Thymus (tissue), 11 donors: ENCODE measurements around the gene PTPRJ. TPM values are rescaled to one million over a fixed set of nuclear protein-coding genes. Genes with fewer than 3 reads are reported as not detected.

Source experiments
- DNase-seq, 9 donors: peaks; one replicate each; pipeline ENCODE4 v3.0.0-alpha.2; 2013; ENCODE audit warnings: low spot score in 9 of 9, low read depth in 6 of 9, missing footprints in 1 of 9
- H3K27ac ChIP-seq, 2 donors: one replicate each; pipeline ENCODE4 v1.5.1; 2013; ENCODE audit warnings: control low read depth in 1 of 2, low read depth in 1 of 2, low read length in 1 of 2, mild to moderate bottlenecking in 1 of 2, moderate library complexity in 1 of 2
- H3K27me3 ChIP-seq, 2 donors: one replicate each; pipeline ENCODE4 v1.5.1; 2013; ENCODE audit warnings: low read length in 1 of 2; ENCODE audit not compliant: control insufficient read depth in 2 of 2, insufficient read depth in 1 of 2
- H3K36me3 ChIP-seq, 2 donors: one replicate each; pipeline ENCODE4 v1.5.1; 2013; ENCODE audit warnings: low read length in 1 of 2, mild to moderate bottlenecking in 1 of 2, moderate library complexity in 1 of 2; ENCODE audit not compliant: control insufficient read depth in 2 of 2, insufficient read depth in 2 of 2
- H3K4me1 ChIP-seq, 2 donors: one replicate each; pipeline ENCODE4 v1.5.1; 2013; ENCODE audit warnings: low read length in 2 of 2; ENCODE audit not compliant: control insufficient read depth in 2 of 2, insufficient read depth in 2 of 2
- H3K4me3 ChIP-seq, 2 donors: one replicate each; pipeline ENCODE4 v1.5.1; 2013; ENCODE audit warnings: low read length in 2 of 2, control low read depth in 1 of 2, mild to moderate bottlenecking in 1 of 2
- H3K9me3 ChIP-seq, 2 donors: one replicate each; pipeline ENCODE4 v1.5.1; 2013; ENCODE audit warnings: low read length in 1 of 2, mild to moderate bottlenecking in 1 of 2; ENCODE audit not compliant: control insufficient read depth in 2 of 2, insufficient read depth in 1 of 2
- WGBS: extraction: QIAGEN DNeasy Blood & Tissue Kit; methylation state at CpG from one replicate; pipeline ENCODE4 v1.1.7; 2013; 5-methylcytosine and 5-hydroxymethylcytosine counted together
- polyA plus RNA-seq: library from polyadenylated mRNA; stranded (reverse); fragments of 200-250 nt; gene quantifications from one replicate; pipeline ENCODE4 v1.2.3, GENCODE V29; 2013
- total RNA-seq: library from RNA; stranded (reverse); fragments of 120-200 nt; gene quantifications from one replicate; pipeline ENCODE4 v1.2.4, GENCODE V29; 2013
- donor health status: healthy.

The PTPRJ gene
- total and polyA plus RNA-seq, 2 donors: 4.4 to 7.5 TPM

GRCh38 chr11:48077251-48077650 is 96.9 kb downstream of the PTPRJ start:
- no peak for DNase-seq
- H3K36me3 ChIP-seq: no peaks in the 10 kb centered on the region
- WGBS: 96% methylated on average over 6 of the region's 6 CpGs
- peaks cover 0 to 8% of the 10 kb centered on the region in 2 donors for H3K4me1 ChIP-seq
- no peaks in the 10 kb centered on the region for H3K27me3 ChIP-seq
- no peak overlapping the region for H3K27ac ChIP-seq
- no peaks in the 10 kb centered on the region for H3K9me3 ChIP-seq
- no peak overlapping the region for H3K4me3 ChIP-seq

- no peak overlapping the region for H3K4me3 ChIP-seq
- no peak overlapping the region for H3K27ac ChIP-seq
- H3K36me3 ChIP-seq: no peaks in the 10 kb centered on the region
- H3K4me1 ChIP-seq: peaks cover 0 to 8% of the 10 kb centered on the region in 2 donors
- WGBS: 98% methylated on average over 1 of the region's 1 CpG
- no peaks in the 10 kb centered on the region for H3K9me3 ChIP-seq
- H3K27me3 ChIP-seq: no peaks in the 10 kb centered on the region
- no peak for DNase-seq
Measured at GRCh38 chr11:48078689-48079088, 98.3 kb downstream of the PTPRJ start.

GRCh38 chr11:48079596-48079995 is 99.2 kb downstream of the PTPRJ start:
- DNase-seq: no peak
- peaks cover 0 to 8% of the 10 kb centered on the region in 2 donors for H3K4me1 ChIP-seq
- H3K9me3 ChIP-seq: peaks cover 0 to 5% of the 10 kb centered on the region in 2 donors
- 96% methylated on average over 6 of the region's 6 CpGs for WGBS
- no peaks in the 10 kb centered on the region for H3K27me3 ChIP-seq
- H3K27ac ChIP-seq: no peak overlapping the region
- H3K4me3 ChIP-seq: no peak overlapping the region
- no peaks in the 10 kb centered on the region for H3K36me3 ChIP-seq

- no peak for DNase-seq
- Histone ChIP-seq H3K27ac (no peak overlapping the region), H3K36me3 (no peaks in the 10 kb centered on the region), H3K4me3 (no peak overlapping the region), H3K9me3 (peaks cover 0 to 5% of the 10 kb centered on the region in 2 donors), H3K27me3 (no peaks in the 10 kb centered on the region), H3K4me1 (peaks cover 0 to 8% of the 10 kb centered on the region in 2 donors)
- 96% methylated on average over 6 of the region's 6 CpGs for WGBS
Measured at GRCh38 chr11:48080301-48080861, 100.0 kb downstream of the PTPRJ start.

- Histone ChIP-seq H3K4me3 (no peak overlapping the region), H3K4me1 (peaks cover 0 to 8% of the 10 kb centered on the region in 2 donors), H3K27ac (peak overlapping the region in 1 of 2 donors; percentile 52), H3K27me3 (no peaks in the 10 kb centered on the region), H3K36me3 (no peaks in the 10 kb centered on the region), H3K9me3 (peaks cover 0 to 5% of the 10 kb centered on the region in 2 donors)
- DNase-seq: peak in 1 of 9 donors; percentile 17
- WGBS: 39% methylated on average over 19 of the region's 19 CpGs
Measured at GRCh38 chr11:48081151-48082010, 101.0 kb downstream of the PTPRJ start.

- no peak for DNase-seq
- Histone ChIP-seq H3K27me3 (no peaks in the 10 kb centered on the region), H3K36me3 (no peaks in the 10 kb centered on the region), H3K4me1 (peaks cover 0 to 8% of the 10 kb centered on the region in 2 donors), H3K27ac (no peak overlapping the region), H3K4me3 (no peak overlapping the region), H3K9me3 (peaks cover 0 to 5% of the 10 kb centered on the region in 2 donors)
- WGBS: 98% methylated on average over 2 of the region's 2 CpGs
Measured at GRCh38 chr11:48082771-48083170, 102.4 kb downstream of the PTPRJ start.

- Histone ChIP-seq H3K27me3 (no peaks in the 10 kb centered on the region), H3K9me3 (peaks cover 0 to 5% of the 10 kb centered on the region in 2 donors), H3K27ac (no peak overlapping the region), H3K36me3 (no peaks in the 10 kb centered on the region), H3K4me1 (peaks cover 0 to 11% of the 10 kb centered on the region in 2 donors), H3K4me3 (no peak overlapping the region)
- no peak for DNase-seq
Measured at GRCh38 chr11:48083421-48083820, 103.1 kb downstream of the PTPRJ start.

GRCh38 chr11:48085688-48086087 is 105.3 kb downstream of the PTPRJ start:
- H3K4me3 ChIP-seq: no peak overlapping the region
- 97% methylated on average over 4 of the region's 4 CpGs for WGBS
- H3K36me3 ChIP-seq: no peaks in the 10 kb centered on the region
- DNase-seq: no peak
- peaks cover 0 to 5% of the 10 kb centered on the region in 2 donors for H3K9me3 ChIP-seq
- H3K27ac ChIP-seq: no peak overlapping the region
- peaks cover 0 to 12% of the 10 kb centered on the region in 2 donors for H3K4me1 ChIP-seq
- H3K27me3 ChIP-seq: no peaks in the 10 kb centered on the region

- peaks cover 0 to 5% of the 10 kb centered on the region in 2 donors for H3K4me1 ChIP-seq
- H3K27me3 ChIP-seq: no peaks in the 10 kb centered on the region
- 100% methylated on average over 2 of the region's 2 CpGs for WGBS
Measured at GRCh38 chr11:48087422-48087821, 107.1 kb downstream of the PTPRJ start.

More at GRCh38 chr11:48087422-48087821, 107.1 kb downstream of the PTPRJ start:
- DNase-seq: no peak
- H3K4me3 ChIP-seq: no peak overlapping the region
- H3K36me3 ChIP-seq: no peaks in the 10 kb centered on the region
- no peak overlapping the region for H3K27ac ChIP-seq
- H3K9me3 ChIP-seq: peaks cover 0 to 5% of the 10 kb centered on the region in 2 donors
